HEK293T (cell line): ENCODE measurements around the gene TLE1.

ENCODE experiments used
- CTCF ChIA-PET: fragments of 350-600 bp; formaldehyde crosslinking; extraction: SDS; loops from one replicate; lab custom pipeline; 2021; ENCODE audit warnings: antibody characterized with exemption, inconsistent platforms; lab: Yijun Ruan, JAX
- POLR2A ChIA-PET: fragments of 350-600 bp; formaldehyde crosslinking; extraction: SDS; loops from one replicate; lab custom pipeline; 2020; ENCODE audit warnings: antibody characterized with exemption, inconsistent platforms; lab: Yijun Ruan, JAX
- DNase-seq: peaks from one replicate; pipeline ENCODE4 v3.0.0; 2012; ENCODE audit warnings: mixed read lengths; ENCODE audit errors: extremely low spot score
- ARNT ChIP-seq: fragments of 450-650 bp; IDR thresholded peaks from 2 replicates; pipeline ENCODE4 v1.6.1; 2017; ENCODE audit warnings: mild to moderate bottlenecking
- BHLHE40 ChIP-seq: fragments of 450-650 bp; IDR thresholded peaks from 2 replicates; pipeline ENCODE4 v1.6.1; 2016; ENCODE audit warnings: mild to moderate bottlenecking, moderate library complexity, borderline replicate concordance
- CTBP1 ChIP-seq: fragments of 450-650 bp; IDR thresholded peaks from 2 replicates; pipeline ENCODE4 v1.6.1; 2016; ENCODE audit warnings: borderline replicate concordance
- ELF4 ChIP-seq: fragments of 450-650 bp; IDR thresholded peaks from 2 replicates; pipeline ENCODE4 v1.6.1; 2017; ENCODE audit warnings: antibody characterized with exemption
- FOXA1 ChIP-seq: fragments of 450-650 bp; IDR thresholded peaks from 2 replicates; pipeline ENCODE4 v1.6.1; 2016; ENCODE audit warnings: mild to moderate bottlenecking
- FOXK2 ChIP-seq: fragments of 450-650 bp; IDR thresholded peaks from 2 replicates; pipeline ENCODE4 v1.6.1; 2016; ENCODE audit warnings: mild to moderate bottlenecking
- FOXM1 ChIP-seq: fragments of 450-650 bp; IDR thresholded peaks from 2 replicates; pipeline ENCODE4 v1.6.1; 2017; ENCODE audit warnings: mild to moderate bottlenecking, borderline replicate concordance
- HDGF ChIP-seq: fragments of 450-650 bp; IDR thresholded peaks from 2 replicates; pipeline ENCODE4 v1.6.1; 2017; ENCODE audit warnings: antibody characterized with exemption, borderline replicate concordance
- L3MBTL2 ChIP-seq: fragments of 450-650 bp; conservative IDR thresholded peaks from 2 replicates; pipeline ENCODE4 v1.6.1; 2016; ENCODE audit warnings: mild to moderate bottlenecking
- LEF1 ChIP-seq: fragments of 450-650 bp; IDR thresholded peaks from 2 replicates; pipeline ENCODE4 v1.6.1; 2017; ENCODE audit warnings: mild to moderate bottlenecking, borderline replicate concordance
- NFRKB ChIP-seq: fragments of 450-650 bp; IDR thresholded peaks from 2 replicates; pipeline ENCODE4 v1.6.1; 2016; ENCODE audit warnings: mild to moderate bottlenecking, moderate library complexity
- PKNOX1 ChIP-seq: fragments of 450-650 bp; IDR thresholded peaks from 2 replicates; pipeline ENCODE4 v1.6.1; 2016
- SP1 ChIP-seq: fragments of 450-650 bp; IDR thresholded peaks from 2 replicates; pipeline ENCODE4 v1.6.1; 2017
- SUZ12 ChIP-seq: fragments of 450-650 bp; IDR thresholded peaks from 2 replicates; pipeline ENCODE4 v1.6.1; 2016; ENCODE audit warnings: mild to moderate bottlenecking
- ZNF384 ChIP-seq: fragments of 450-650 bp; IDR thresholded peaks from 2 replicates; pipeline ENCODE4 v1.6.1; 2016

Gene TLE1

GRCh38 chr9:81623778-81624177 lies 65.6 kb downstream of the TLE1 start:
- no peak for DNase-seq
- CTCF ChIA-PET: no interaction called here
- POLR2A ChIA-PET: no interaction called here
- TF ChIP-seq FOXM1 (no peak), FOXA1 (no peak), SUZ12 (no peak)

- DNase-seq: no peak
- TF ChIP-seq SUZ12 (no peak), PKNOX1 (no peak), CTBP1 (no peak), L3MBTL2 (no peak), LEF1 (no peak)
- POLR2A ChIA-PET: no interaction called here
- CTCF ChIA-PET: no interaction called here
Measured at GRCh38 chr9:81622471-81623255, 66.7 kb downstream of the TLE1 start.

- ChIA-PET CTCF (no interaction called here), POLR2A (no interaction called here)
- DNase-seq: no peak
- TF ChIP-seq NFRKB (no peak), SUZ12 (no peak), ZNF384 (no peak), FOXM1 (no peak), ELF4 (no peak), PKNOX1 (no peak), FOXK2 (no peak), L3MBTL2 (no peak), CTBP1 (no peak)
Measured at GRCh38 chr9:81621785-81622259, 67.5 kb downstream of the TLE1 start.

- ChIA-PET POLR2A (no interaction called here), CTCF (no interaction called here)
- DNase-seq: no peak
- no peak for TF ChIP-seq SP1
- TF ChIP-seq L3MBTL2: no peak
Measured at GRCh38 chr9:81621118-81621517, 68.2 kb downstream of the TLE1 start.

GRCh38 chr9:81620002-81620390 lies 69.4 kb downstream of the TLE1 start:
- DNase-seq: no peak
- ChIA-PET CTCF (no interaction called here), POLR2A (no interaction called here)
- TF ChIP-seq NFRKB (no peak), HDGF (no peak), SUZ12 (no peak), LEF1 (no peak), PKNOX1 (no peak), ARNT (no peak), FOXM1 (no peak), ZNF384 (no peak), FOXA1 (no peak), CTBP1 (no peak), SP1 (no peak), L3MBTL2 (no peak), FOXK2 (no peak), BHLHE40 (no peak)

- TF ChIP-seq HDGF (no peak), SUZ12 (no peak)
- ChIA-PET CTCF (no interaction called here), POLR2A (no interaction called here)
- DNase-seq: no peak
Measured at GRCh38 chr9:81619353-81620001, 69.9 kb downstream of the TLE1 start.

- no peak for DNase-seq
- no peak for TF ChIP-seq ELF4
- TF ChIP-seq PKNOX1: no peak
- TF ChIP-seq FOXA1: no peak
- TF ChIP-seq LEF1: no peak
- TF ChIP-seq FOXK2: no peak
- TF ChIP-seq SP1: no peak
- TF ChIP-seq FOXM1: no peak
- no peak for TF ChIP-seq L3MBTL2
- no peak for TF ChIP-seq SUZ12
- TF ChIP-seq BHLHE40: no peak
- no peak for TF ChIP-seq HDGF
- TF ChIP-seq ARNT: no peak
- no peak for TF ChIP-seq NFRKB
- TF ChIP-seq ZNF384: no peak
- CTCF ChIA-PET: no interaction called here
- POLR2A ChIA-PET: no interaction called here
Measured at GRCh38 chr9:81618923-81619322, 70.4 kb downstream of the TLE1 start.
